GM19397 (cell line): Measurements from ENCODE around the gene SIKE1.
"Not testable (repeated sequence)": the region's sequence is repeated elsewhere in the genome, so short reads cannot be mapped to it uniquely, and the experiment has no call there.

ENCODE experiments used
- ATAC-seq: cut with Tn5 transposase; IDR thresholded peaks from one replicate; pipeline ENCODE4 v1.9.1; 2021; ENCODE audit warnings: mild to moderate bottlenecking, moderate library complexity; ENCODE audit not compliant: unreplicated experiment

SIKE1 gene

GRCh38 chr1:114780344-114781226, at the start of gene SIKE1:
SIKE1 (minus strand) TSS chr1:114780685; CDS start chr1:114780607, 78 bp downstream.
- peak; percentile 99 for ATAC-seq

DNA sequence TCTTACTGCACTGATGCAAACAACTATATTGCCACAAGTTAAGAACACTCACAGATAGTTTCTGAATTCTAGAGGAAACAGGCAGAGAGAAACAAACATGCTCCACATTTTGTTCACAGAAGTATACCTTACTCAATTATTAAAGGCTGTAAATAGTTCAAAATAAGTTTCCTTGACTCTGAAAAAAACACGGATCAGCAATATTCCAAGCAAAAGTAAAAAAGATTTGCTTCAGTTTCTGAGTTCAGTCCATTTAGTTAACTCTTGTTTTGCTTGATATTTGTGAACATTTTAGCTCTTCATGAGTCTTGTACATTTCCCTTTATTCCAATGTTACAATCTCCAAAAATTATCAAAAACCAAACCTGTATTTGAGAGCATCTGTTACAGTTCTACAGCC, 49.6 kb upstream of the SIKE1 start:
- not testable (repeated sequence) for ATAC-seq

- ATAC-seq, result no peak
Observed at GRCh38 chr1:114828251-114828650, 47.8 kb upstream of the SIKE1 start.

DNA sequence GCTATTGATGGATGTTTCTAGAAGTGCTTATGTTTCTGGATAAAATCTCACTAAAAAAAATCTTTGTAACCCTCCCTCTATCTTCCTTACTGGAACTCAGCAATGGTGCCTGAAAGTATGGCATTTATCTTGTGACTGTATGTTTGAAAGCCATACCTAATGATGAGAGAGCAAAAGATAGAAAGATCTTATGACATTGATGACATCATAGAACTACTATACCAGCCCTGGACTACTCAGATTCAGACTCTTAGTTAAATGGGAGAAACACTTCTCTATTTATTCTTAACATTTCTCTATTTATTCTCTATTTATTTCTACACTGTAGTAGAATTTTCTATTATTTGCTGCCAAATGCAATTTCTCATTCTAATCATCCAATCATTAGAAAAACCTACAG, 41.5 kb upstream of the SIKE1 start:
- ATAC-seq, result no peak

GRCh38 chr1:114820392-114820791, 39.9 kb upstream of the SIKE1 start:
- no peak for ATAC-seq

- ATAC-seq, result no peak
Observed at GRCh38 chr1:114819869-114820268, 39.4 kb upstream of the SIKE1 start.

DNA sequence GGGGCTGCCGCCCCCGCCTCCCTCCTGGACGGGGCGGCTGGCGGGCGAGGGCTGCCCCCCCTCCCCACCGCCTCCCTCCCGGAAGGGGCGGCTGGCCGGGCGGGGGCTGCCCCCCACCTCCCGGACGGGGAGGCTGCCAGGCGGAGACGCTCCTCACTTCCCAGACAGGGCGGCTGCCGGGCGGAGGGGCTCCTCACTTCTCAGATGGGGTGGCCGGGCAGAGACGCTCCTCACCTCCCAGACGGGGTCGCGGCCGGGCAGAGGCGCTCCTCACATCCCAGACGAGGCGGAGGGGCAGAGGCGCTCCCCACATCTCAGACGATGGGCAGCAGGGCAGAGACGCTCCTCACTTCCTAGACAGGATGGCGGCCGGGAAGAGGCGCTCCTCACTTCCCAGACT, 24.0 kb upstream of the SIKE1 start:
- ATAC-seq, result not testable (repeated sequence)

DNA sequence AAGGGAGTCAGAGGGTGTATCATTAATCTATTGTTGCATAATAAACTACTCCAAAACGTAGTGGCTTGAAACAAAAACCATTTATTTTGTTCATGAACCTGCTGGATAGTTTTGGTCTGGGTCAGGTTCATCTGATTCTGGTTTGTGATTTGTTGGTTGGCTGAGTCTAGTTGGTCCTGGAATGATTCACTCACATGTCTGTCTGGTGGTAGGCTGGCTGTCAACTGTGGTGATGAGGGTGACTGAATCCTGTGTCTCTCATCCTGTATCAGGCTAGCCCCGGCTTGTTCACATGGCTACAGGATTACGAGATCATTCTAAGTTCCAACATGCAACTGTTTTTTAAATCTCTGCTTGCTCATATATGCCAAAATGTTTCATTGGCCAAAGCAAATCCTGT, 22.5 kb upstream of the SIKE1 start:
- ATAC-seq, result no peak

DNA sequence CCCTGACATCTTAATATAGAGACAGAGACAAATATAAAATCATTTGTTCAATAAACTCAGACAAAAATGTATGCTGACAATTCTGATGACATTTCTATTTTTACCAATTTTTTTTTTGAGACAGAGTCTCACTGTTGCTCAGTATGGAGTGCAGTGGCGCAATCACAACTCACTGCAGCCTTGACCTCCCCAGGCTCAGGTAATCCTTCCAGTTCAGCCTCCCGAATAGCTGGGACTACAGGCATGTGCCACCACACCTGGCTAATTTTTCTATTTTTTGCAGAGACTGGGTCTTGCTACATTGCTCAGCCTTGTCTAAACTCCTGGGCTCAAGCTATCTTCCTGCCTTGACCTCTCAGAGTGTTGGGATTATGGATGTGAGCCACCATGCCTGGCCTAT, 13.6 kb upstream of the SIKE1 start:
- no peak for ATAC-seq

- ATAC-seq, result not testable (repeated sequence)
Observed at GRCh38 chr1:114790581-114790980, 10.1 kb upstream of the SIKE1 start.

DNA sequence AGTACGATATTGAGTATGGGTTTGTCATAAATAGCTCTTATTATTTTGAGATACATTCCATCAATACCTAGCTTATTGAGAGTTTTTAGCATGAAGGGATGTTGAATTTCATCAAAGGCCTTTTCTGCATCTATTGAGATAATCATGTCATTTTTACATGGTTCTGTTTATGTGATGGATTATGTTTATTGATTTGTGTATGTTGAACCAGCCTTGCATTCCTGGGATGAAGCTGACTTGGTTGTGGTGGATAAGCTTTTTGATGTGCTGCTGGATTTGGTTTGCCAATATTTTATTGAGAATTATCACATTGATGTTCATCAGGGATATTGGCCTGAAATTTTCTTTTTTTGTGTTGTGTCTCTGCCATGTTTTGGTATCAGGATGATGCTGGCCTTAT, 6.0 kb upstream of the SIKE1 start:
- ATAC-seq, result not testable (repeated sequence)

GRCh38 chr1:114782476-114782875, 2.0 kb upstream of the SIKE1 start:
- ATAC-seq, result no peak

DNA sequence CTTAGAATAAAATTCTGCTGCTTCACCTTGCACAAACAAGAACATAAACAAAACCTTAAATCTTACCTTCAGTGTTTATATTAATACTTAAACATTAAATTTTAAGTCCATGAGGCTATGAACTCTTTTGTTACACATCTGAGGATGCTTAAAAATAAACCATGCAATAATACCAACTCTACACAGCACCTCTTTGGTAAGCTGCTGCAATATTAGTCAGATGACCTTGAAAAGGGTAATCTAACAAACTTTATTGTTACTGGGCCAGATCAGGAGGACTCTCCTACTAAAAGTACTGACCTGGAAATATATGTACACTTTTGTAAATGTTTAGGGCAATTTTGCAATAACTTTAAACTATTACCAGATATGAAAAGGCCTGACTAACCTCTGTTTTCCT, 763 bp downstream of the SIKE1 start:
- ATAC-seq, result no peak

DNA sequence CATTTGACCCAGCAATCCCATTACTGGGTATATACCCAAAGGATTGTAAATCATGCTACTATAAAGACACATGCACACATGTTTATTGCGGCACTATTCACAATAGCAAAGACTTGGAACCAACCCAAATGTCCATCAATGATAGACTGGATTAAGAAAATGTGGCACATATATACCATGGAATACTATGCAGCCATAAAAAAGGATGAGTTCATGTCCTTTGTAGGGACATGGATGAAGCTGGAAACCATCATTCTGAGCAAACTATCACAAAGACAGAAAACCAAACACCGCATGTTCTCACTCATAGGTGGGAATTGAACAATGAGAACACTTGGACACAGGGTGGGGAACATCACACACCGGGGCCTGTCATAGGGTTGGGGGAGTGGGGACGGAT, 3.8 kb downstream of the SIKE1 start:
- ATAC-seq, result not testable (repeated sequence)

DNA sequence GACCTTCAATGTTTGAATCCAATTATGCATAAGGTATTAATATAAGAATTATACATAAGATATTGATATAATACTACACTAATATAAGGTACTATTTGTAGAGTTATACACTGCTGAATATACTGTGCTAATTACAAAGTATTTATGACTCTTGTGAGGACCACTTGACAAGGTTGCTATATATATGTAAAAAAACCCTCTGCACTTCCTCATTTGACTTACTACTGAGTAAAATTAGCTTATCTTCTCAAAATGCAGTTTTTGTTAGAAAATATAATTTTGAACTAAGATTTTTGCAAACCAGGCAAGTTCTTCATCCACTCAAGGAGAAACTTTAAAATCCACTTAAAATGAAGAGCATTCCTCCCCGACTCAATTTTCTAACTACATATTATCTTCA, 8.5 kb downstream of the SIKE1 start:
- no peak for ATAC-seq

- ATAC-seq, result no peak
Observed at GRCh38 chr1:114770989-114771388, 9.5 kb downstream of the SIKE1 start.

DNA sequence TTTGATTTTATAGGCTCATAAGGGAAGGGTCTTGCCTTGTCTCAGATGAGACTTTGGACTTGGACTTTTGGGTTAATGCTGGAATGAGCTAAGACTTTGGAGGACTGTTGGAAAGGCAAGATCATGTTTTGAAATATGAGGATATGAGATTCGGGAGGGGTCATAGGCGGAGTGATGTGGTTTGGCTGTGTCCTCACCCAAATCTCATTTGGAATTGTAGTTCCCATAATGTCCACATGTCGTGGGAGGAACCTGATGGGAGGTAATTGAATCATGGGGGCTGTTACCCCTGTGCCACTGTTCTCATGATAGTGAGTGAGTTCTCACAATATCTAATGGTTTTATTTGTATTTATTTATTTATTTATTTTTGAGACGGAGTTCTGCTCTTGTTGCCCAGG, 15.8 kb downstream of the SIKE1 start:
- no peak for ATAC-seq

DNA sequence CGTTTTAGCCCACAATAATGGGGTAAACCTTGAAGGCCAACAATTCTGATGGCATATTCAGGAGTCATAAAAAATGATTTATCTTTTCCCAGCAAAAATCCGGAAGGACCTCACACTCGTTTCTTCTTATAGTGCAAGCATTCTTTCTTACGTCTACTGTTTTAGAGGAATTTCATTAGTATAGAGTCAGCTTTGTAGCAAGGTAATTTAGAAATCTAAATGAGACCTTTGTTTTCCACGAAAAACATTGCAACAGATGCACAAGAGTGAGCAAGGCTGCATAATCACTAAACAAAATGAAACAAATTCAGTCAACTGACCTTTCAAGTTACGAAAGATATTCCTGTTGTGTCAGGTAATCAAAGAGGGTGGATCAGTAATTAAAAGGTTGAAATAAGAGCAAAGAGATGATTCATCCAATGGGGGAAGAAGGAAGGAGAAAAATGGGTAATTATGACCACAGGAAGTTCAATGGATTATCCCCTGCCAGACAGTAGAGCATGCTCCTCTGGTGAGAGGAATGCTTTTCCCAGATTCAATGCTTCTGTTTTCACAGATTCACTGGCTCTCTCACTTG, 22.1 kb downstream of the SIKE1 start:
- ATAC-seq, result no peak

- peak; percentile 84 for ATAC-seq
Observed at GRCh38 chr1:114757455-114758255, 22.8 kb downstream of the SIKE1 start, which contains the start of gene CSDE1. CSDE1 (minus strand) TSS chr1:114757984; CDS start chr1:114739890, 18,094 bp downstream.

DNA sequence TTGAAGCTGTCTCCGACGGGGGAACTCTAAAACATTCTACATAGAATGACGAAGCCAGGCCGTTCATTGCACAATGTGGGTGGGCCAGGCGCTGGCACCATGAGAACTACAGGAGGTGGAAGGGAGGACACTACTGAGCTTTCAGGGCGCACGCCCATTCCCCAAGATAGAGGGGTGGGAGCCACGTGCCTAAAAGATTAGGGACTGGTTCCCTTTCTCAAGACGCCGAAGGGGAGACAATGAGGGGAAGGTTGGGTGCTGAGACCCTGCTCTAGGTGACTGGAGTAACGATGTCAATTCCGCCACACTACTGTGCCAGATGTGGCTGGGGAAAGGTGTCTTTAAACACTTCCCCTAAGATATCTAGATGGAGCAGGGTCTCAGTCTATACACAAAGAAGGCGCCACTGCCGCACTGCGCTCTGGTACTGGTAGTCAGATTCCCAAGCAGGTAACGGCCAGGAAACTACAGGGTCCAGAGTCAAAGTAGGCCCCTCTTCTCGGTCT, 23.5 kb downstream of the SIKE1 start:
- ATAC-seq, result no peak
